ENCODE data around the gene BEND5.

The BEND5 gene

DNA sequence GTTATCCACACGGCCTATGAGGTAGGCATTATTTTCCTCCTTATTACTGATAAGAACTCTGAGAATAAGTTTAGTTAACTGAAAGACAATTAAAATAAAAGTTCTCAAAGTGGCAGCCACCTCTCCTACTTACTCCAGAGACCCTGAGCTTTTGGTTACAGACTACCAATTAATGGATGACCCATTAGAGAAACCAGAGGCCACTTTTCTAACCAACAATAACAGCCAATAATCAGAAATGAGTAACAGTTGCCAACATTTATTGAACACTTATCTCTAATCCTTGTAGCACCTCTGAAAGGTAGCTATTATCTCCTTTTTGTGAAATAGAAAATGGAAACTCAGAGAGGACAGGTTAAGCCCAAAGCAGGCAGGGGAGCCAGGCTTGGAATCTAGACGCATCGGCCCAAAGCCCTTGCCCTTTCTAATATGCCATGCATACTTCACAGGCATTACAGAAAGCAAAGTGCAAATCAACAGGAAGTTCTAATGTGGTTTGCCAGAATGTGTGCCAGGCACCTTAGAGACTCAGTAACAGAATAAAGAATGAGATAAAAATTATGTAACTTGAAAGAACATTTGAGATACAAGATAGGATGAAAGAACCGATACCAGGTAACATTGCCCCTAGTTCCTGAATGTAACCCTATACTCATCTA lies 50.0 kb downstream of the BEND5 start:
- Histone ChIP-seq H3K9ac (ENCODE audit: insufficient read length) (no peak overlapping the region), H3K9me3 (ENCODE audit: low read depth, low read length) (no peaks in the 10 kb centered on the region), H3K27ac (no peak overlapping the region), H3K36me3 (ENCODE audit: insufficient read depth, low read length) (no peaks in the 10 kb centered on the region; the same call in 1 of the 2 replicates), H3K4me3 (no peak overlapping the region)
- DNase-seq (ENCODE audit: low read depth, low spot score) = no peak
- TF ChIP-seq POLR2AphosphoS5 (IDR thresholded peaks at IDR 0.05; ENCODE audit: borderline replicate concordance, low read depth, low read length) (no peak), EZH2 (IDR thresholded peaks at IDR 0.05) (no peak), FOXP2 (optimal IDR thresholded peaks at IDR 0.05; ENCODE audit: control extremely low read depth, extremely low read length, insufficient read depth) (no peak)

- H3K27ac ChIP-seq = no peak overlapping the region
- no peaks in the 10 kb centered on the region; the same call in 1 of the 2 replicates for H3K36me3 ChIP-seq (ENCODE audit: insufficient read depth, low read length)
- no peak overlapping the region for H3K4me3 ChIP-seq
- H3K9me3 ChIP-seq (ENCODE audit: low read depth, low read length) = no peaks in the 10 kb centered on the region
- H3K9ac ChIP-seq (ENCODE audit: insufficient read length) = no peak overlapping the region
- no peak for DNase-seq (ENCODE audit: low read depth, low spot score)
- no peak for TF ChIP-seq EZH2 (IDR thresholded peaks at IDR 0.05)
- TF ChIP-seq POLR2AphosphoS5 (IDR thresholded peaks at IDR 0.05; ENCODE audit: borderline replicate concordance, low read depth, low read length) = no peak
- no peak for TF ChIP-seq FOXP2 (optimal IDR thresholded peaks at IDR 0.05; ENCODE audit: control extremely low read depth, extremely low read length, insufficient read depth)
These were observed 50.6 kb downstream of the BEND5 start for GRCh38 chr1:48726139-48726538.

DNA sequence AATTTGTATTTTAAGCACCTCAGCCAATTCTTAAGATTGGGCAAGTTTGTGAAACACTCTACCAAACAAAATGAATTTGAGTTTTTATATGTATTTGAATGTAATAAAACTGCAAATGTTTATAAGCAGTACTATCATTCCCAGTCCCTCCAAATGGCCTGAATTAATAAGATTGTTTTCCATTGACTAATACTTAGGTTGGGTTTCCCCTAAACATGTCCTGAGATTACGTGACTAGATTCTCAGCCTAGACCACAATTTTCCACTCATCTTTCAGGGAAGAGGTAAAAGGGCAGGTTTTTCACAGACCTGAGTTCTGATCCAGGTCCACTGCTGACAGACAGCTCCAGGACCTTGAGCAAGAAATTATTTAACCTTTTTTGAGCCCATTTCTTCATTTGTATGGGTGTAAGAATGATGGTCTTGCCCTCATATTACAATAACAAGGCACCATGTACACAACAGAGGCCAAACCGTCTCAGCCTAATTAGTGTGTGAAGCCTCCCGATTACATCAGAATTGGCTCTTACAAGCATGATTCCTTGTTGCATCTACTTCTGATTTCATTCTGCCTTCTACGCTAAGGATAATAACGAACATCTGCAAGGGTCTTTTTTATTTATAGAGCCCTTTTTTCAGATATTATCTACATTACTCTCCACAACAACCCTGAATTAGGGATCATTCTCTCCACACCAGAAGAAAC lies 51.2 kb downstream of the BEND5 start:
- H3K27ac ChIP-seq = no peak overlapping the region
- no peaks in the 10 kb centered on the region for H3K9me3 ChIP-seq (ENCODE audit: low read depth, low read length)
- no peak for DNase-seq (ENCODE audit: low read depth, low spot score)
- TF ChIP-seq FOXP2 (optimal IDR thresholded peaks at IDR 0.05; ENCODE audit: control extremely low read depth, extremely low read length, insufficient read depth) = no peak
- TF ChIP-seq POLR2AphosphoS5 (IDR thresholded peaks at IDR 0.05; ENCODE audit: borderline replicate concordance, low read depth, low read length) = no peak
- no peak overlapping the region for H3K4me3 ChIP-seq
- no peak overlapping the region for H3K9ac ChIP-seq (ENCODE audit: insufficient read length)
- H3K36me3 ChIP-seq (ENCODE audit: insufficient read depth, low read length) = no peaks in the 10 kb centered on the region; the same call in 1 of the 2 replicates

GRCh38 chr1:48720929-48721328 lies 55.8 kb downstream of the BEND5 start:
- TF ChIP-seq FOXP2 (optimal IDR thresholded peaks at IDR 0.05; ENCODE audit: control extremely low read depth, extremely low read length, insufficient read depth) (no peak), POLR2AphosphoS5 (IDR thresholded peaks at IDR 0.05; ENCODE audit: borderline replicate concordance, low read depth, low read length) (no peak), EZH2 (IDR thresholded peaks at IDR 0.05) (no peak)
- H3K9ac ChIP-seq (ENCODE audit: insufficient read length) = no peak overlapping the region
- no peak overlapping the region for H3K4me3 ChIP-seq
- DNase-seq (ENCODE audit: low read depth, low spot score) = no peak
- H3K27ac ChIP-seq = no peak overlapping the region
- H3K9me3 ChIP-seq (ENCODE audit: low read depth, low read length) = no peaks in the 10 kb centered on the region
- H3K36me3 ChIP-seq (ENCODE audit: insufficient read depth, low read length) = no peaks in the 10 kb centered on the region

DNA sequence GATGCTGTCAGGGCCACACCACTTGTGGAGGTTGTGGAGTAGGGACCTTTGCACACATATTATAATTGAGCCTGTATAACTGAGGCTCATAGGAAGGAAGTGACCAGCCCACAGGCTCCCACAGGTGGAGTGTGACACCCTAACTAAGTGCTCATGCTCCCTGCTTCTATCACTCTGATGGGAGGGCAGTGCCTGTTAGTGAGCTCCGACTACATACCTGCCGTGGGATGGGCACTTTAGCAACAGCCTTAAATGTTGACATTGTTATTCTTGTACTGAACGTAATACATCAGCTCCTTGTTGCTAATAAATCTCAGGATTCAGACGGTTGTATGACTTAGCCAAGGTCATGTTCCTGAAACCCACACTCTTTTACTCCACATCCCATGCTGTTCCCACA lies 58.0 kb downstream of the BEND5 start:
- DNase-seq (ENCODE audit: low read depth, low spot score) = no peak
- no peak for TF ChIP-seq EZH2 (IDR thresholded peaks at IDR 0.05)
- TF ChIP-seq POLR2AphosphoS5 (IDR thresholded peaks at IDR 0.05; ENCODE audit: borderline replicate concordance, low read depth, low read length) = no peak
- TF ChIP-seq FOXP2 (optimal IDR thresholded peaks at IDR 0.05; ENCODE audit: control extremely low read depth, extremely low read length, insufficient read depth) = no peak
- Histone ChIP-seq H3K9ac (ENCODE audit: insufficient read length) (no peak overlapping the region), H3K27ac (no peak overlapping the region), H3K36me3 (ENCODE audit: insufficient read depth, low read length) (no peaks in the 10 kb centered on the region), H3K9me3 (ENCODE audit: low read depth, low read length) (no peaks in the 10 kb centered on the region), H3K4me3 (no peak overlapping the region)

DNA sequence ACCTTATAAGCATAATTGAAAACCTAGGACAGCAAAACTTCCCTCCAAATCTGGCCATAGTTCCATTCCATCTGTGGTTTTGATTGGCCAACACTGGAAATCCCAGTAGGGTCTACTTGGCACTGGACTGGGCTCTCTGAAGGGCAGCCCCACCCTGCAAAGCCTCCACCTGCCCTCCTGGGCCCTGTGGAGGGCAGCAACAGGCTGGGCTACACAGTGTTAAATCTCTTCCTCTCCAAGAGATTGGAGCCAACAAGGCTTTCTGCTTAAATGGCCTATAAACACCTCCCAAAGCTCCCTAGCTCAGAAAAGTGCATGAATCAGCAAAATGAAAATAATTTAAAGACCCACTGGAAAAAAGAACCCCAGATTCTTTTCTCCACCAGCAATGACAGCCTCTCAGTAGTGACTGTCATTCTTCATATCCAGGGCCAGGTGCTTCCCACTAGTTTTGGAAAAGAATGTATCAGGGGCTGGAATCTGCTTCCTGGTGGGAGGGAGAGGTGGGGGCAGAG lies 58.5 kb downstream of the BEND5 start:
- Histone ChIP-seq H3K27ac (no peak overlapping the region), H3K4me3 (no peak overlapping the region), H3K9ac (ENCODE audit: insufficient read length) (no peak overlapping the region), H3K9me3 (ENCODE audit: low read depth, low read length) (no peaks in the 10 kb centered on the region), H3K36me3 (ENCODE audit: insufficient read depth, low read length) (no peaks in the 10 kb centered on the region)
- DNase-seq (ENCODE audit: low read depth, low spot score) = no peak
- TF ChIP-seq EZH2 (IDR thresholded peaks at IDR 0.05) (no peak), POLR2AphosphoS5 (IDR thresholded peaks at IDR 0.05; ENCODE audit: borderline replicate concordance, low read depth, low read length) (no peak), FOXP2 (optimal IDR thresholded peaks at IDR 0.05; ENCODE audit: control extremely low read depth, extremely low read length, insufficient read depth) (no peak)

GRCh38 chr1:48717082-48717481 lies 59.6 kb downstream of the BEND5 start:
- TF ChIP-seq EZH2 (IDR thresholded peaks at IDR 0.05) (no peak), POLR2AphosphoS5 (IDR thresholded peaks at IDR 0.05; ENCODE audit: borderline replicate concordance, low read depth, low read length) (no peak), FOXP2 (optimal IDR thresholded peaks at IDR 0.05; ENCODE audit: control extremely low read depth, extremely low read length, insufficient read depth) (no peak)
- no peak overlapping the region for H3K4me3 ChIP-seq
- no peak for DNase-seq (ENCODE audit: low read depth, low spot score)
- H3K9ac ChIP-seq (ENCODE audit: insufficient read length) = no peak overlapping the region
- no peaks in the 10 kb centered on the region for H3K36me3 ChIP-seq (ENCODE audit: insufficient read depth, low read length)
- H3K9me3 ChIP-seq (ENCODE audit: low read depth, low read length) = no peaks in the 10 kb centered on the region
- H3K27ac ChIP-seq = no peak overlapping the region

DNA sequence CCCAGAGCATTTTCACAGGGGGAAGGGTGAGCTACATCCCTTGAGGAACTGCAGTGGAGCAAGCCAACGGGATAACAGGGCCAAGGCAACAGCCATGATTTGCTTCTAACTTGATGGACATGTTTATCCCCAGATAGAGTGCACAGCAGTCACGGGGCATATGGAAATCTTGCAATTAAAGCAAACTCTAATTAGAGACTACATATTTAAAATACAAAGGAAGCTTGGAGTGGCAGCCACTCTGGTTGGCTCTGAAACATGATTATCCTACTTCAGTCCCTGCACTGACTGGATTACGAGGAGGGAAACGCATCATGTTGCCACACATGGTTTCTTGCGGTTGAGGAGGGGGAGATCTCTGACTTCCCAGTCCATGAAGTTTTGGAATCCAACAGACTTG lies 60.8 kb downstream of the BEND5 start:
- Histone ChIP-seq H3K36me3 (ENCODE audit: insufficient read depth, low read length) (no peaks in the 10 kb centered on the region), H3K27ac (0 out of 2 replicates have a peak overlapping the region, but pooled peaks have one; percentile 4), H3K4me3 (peak overlapping the region; percentile 31), H3K9me3 (ENCODE audit: low read depth, low read length) (no peaks in the 10 kb centered on the region), H3K9ac (ENCODE audit: insufficient read length) (no peak overlapping the region)
- no peak for TF ChIP-seq EZH2 (IDR thresholded peaks at IDR 0.05)
- no peak; the same call in 1 of the 2 replicates for TF ChIP-seq POLR2AphosphoS5 (IDR thresholded peaks at IDR 0.05; ENCODE audit: borderline replicate concordance, low read depth, low read length)
- no peak for TF ChIP-seq FOXP2 (optimal IDR thresholded peaks at IDR 0.05; ENCODE audit: control extremely low read depth, extremely low read length, insufficient read depth)
- no peak for DNase-seq (ENCODE audit: low read depth, low spot score)

Measured in SK-N-MC (cell line).